Epidermal melanocyte (primary cell): Measurements from ENCODE around the gene MAP2K1.
A peak's percentile ranks its signal among the peaks of the same experiment; 100 is the strongest.

ENCODE experiments used
- DNase-seq: peaks from one replicate; pipeline ENCODE4 v3.0.0; 2011; ENCODE audit warnings: low spot score; ENCODE audit not compliant: insufficient read length

MAP2K1 gene

GRCh38 chr15:66503780-66504562 is 117.3 kb downstream of the MAP2K1 start:
- no peak for DNase-seq

- peak; percentile 68 for DNase-seq
Observed at GRCh38 chr15:66504563-66505429, 118.1 kb downstream of the MAP2K1 start, which contains the start of the genes RPL4 and ZWILCH. Gene RPL4, minus strand, starts transcription at chr15:66504855. Its CDS starts 65 bp downstream, at chr15:66504790. Gene ZWILCH, plus strand, starts transcription at chr15:66505326. Its CDS starts 13 bp downstream, at chr15:66505339.

- no peak for DNase-seq
Observed at GRCh38 chr15:66505430-66505811, 118.7 kb downstream of the MAP2K1 start.

GRCh38 chr15:66505818-66506217 is 119.1 kb downstream of the MAP2K1 start:
- DNase-seq: no peak

GRCh38 chr15:66508293-66508883 is 121.7 kb downstream of the MAP2K1 start:
- no peak for DNase-seq

- no peak for DNase-seq
Observed at GRCh38 chr15:66514586-66514985, 127.9 kb downstream of the MAP2K1 start.

- no peak for DNase-seq
Observed at GRCh38 chr15:66515901-66516322, 129.2 kb downstream of the MAP2K1 start.

- DNase-seq: no peak
Observed at GRCh38 chr15:66523926-66524325, 137.2 kb downstream of the MAP2K1 start.

GRCh38 chr15:66524838-66525237 is 138.1 kb downstream of the MAP2K1 start:
- no peak for DNase-seq

- no peak for DNase-seq
Observed at GRCh38 chr15:66535056-66535455, 148.3 kb downstream of the MAP2K1 start.
